SK-N-MC (cell line): ENCODE results near the gene PDSS2.
"Not testable (repeated sequence)": the region's sequence is repeated elsewhere in the genome, so short reads cannot be mapped to it uniquely, and the experiment has no call there.

Experiments used
- DNase-seq: peaks from one replicate; pipeline ENCODE4 v3.0.0-alpha.2; 2011; ENCODE audit warnings: low read depth, low spot score
- H3K27ac ChIP-seq: fragments of 200-600 bp; sonication (generic); 2 replicates; pipeline ENCODE4 v1.5.1; 2016; ENCODE audit warnings: mixed run types
- H3K36me3 ChIP-seq: fragments of 200-600 bp; sonication (generic); 2 replicates; pipeline ENCODE4 v1.6.1; 2017; ENCODE audit warnings: antibody characterized with exemption, low read length, mixed read lengths; ENCODE audit not compliant: insufficient read depth
- H3K4me3 ChIP-seq: fragments of 200-600 bp; sonication (generic); 2 replicates; pipeline ENCODE4 v1.5.1; 2016
- H3K9ac ChIP-seq: fragments of 200-600 bp; sonication (generic); 2 replicates; pipeline ENCODE4 v1.8.0; 2017; ENCODE audit warnings: mixed run types, mixed read lengths; ENCODE audit not compliant: insufficient read length
- H3K9me3 ChIP-seq: fragments of 200-600 bp; sonication (generic); 2 replicates; pipeline ENCODE4 v1.6.1; 2017; ENCODE audit warnings: low read depth, mild to moderate bottlenecking, antibody characterized with exemption, low read length, moderate library complexity, mixed read lengths
- EZH2 ChIP-seq: fragments of 200-600 bp; sonication (generic); IDR thresholded peaks from one replicate; pipeline ENCODE4 v1.6.1; 2017; ENCODE audit warnings: antibody characterized with exemption
- FOXP2 ChIP-seq: optimal IDR thresholded peaks from 2 replicates; pipeline ENCODE3; 2011; ENCODE audit warnings: mild to moderate bottlenecking, moderate library complexity; ENCODE audit not compliant: insufficient read depth; ENCODE audit errors: extremely low read length, control extremely low read depth
- POLR2AphosphoS5 ChIP-seq: IDR thresholded peaks from 2 replicates; pipeline ENCODE4 v1.6.1; 2012; ENCODE audit warnings: mild to moderate bottlenecking, low read depth, low read length, borderline replicate concordance

PDSS2 gene

DNA sequence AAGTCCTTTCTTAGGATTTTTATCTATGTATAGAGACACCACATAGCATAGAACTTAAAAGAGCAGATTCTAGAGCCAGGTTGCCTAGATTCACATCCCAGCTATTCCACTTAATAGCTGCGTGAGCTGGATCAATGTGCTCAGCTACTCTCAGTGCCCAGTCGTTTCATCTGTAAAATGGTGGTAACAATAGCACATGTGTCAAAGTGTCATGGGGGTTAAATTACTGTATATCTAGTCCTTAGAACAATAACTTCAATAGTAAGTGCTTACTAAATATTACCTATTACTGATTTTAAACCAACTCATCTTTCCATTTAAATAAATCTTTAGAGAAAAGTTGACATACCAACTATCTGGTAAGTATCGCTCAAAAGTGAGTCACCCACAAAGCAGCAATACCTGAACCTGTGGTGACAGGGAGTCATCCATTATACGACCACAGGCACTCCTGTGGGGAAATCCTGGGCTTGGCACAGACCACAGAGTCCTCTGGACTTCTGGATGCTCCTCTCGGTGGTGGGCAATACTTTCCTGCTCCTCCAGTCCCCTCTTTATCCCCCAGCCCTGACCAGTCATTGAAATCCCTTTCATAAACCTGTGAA lies 154.8 kb downstream of the PDSS2 start:
- TF ChIP-seq FOXP2 = no peak
- no peak for TF ChIP-seq EZH2
- TF ChIP-seq POLR2AphosphoS5 = no peak
- H3K27ac ChIP-seq = no peak overlapping the region
- no peak for DNase-seq

GRCh38 chr6:107293350-107293749 lies 166.0 kb downstream of the PDSS2 start:
- no peaks in the 10 kb centered on the region for H3K9me3 ChIP-seq
- no peak for DNase-seq
- no peak for TF ChIP-seq EZH2
- no peak for TF ChIP-seq FOXP2
- no peak for TF ChIP-seq POLR2AphosphoS5
- H3K9ac ChIP-seq = no peak overlapping the region
- no peaks in the 10 kb centered on the region for H3K36me3 ChIP-seq
- H3K4me3 ChIP-seq = no peak overlapping the region
- no peak overlapping the region for H3K27ac ChIP-seq

More for the DNA sequence above, 154.8 kb downstream of the PDSS2 start:
- Histone ChIP-seq H3K9ac (no peak overlapping the region), H3K4me3 (no peak overlapping the region), H3K36me3 (no peaks in the 10 kb centered on the region), H3K9me3 (no peaks in the 10 kb centered on the region)

GRCh38 chr6:107292715-107293271 lies 166.6 kb downstream of the PDSS2 start:
- TF ChIP-seq EZH2 (no peak), POLR2AphosphoS5 (no peak), FOXP2 (no peak)
- Histone ChIP-seq H3K4me3 (no peak overlapping the region), H3K9me3 (no peaks in the 10 kb centered on the region), H3K36me3 (no peaks in the 10 kb centered on the region), H3K27ac (no peak overlapping the region), H3K9ac (no peak overlapping the region)
- no peak for DNase-seq

GRCh38 chr6:107290491-107290890 lies 168.9 kb downstream of the PDSS2 start:
- TF ChIP-seq POLR2AphosphoS5 (no peak), EZH2 (no peak), FOXP2 (no peak)
- no peak for DNase-seq
- Histone ChIP-seq H3K9me3 (no peaks in the 10 kb centered on the region), H3K4me3 (no peak overlapping the region), H3K36me3 (no peaks in the 10 kb centered on the region), H3K27ac (no peak overlapping the region), H3K9ac (no peak overlapping the region)

DNA sequence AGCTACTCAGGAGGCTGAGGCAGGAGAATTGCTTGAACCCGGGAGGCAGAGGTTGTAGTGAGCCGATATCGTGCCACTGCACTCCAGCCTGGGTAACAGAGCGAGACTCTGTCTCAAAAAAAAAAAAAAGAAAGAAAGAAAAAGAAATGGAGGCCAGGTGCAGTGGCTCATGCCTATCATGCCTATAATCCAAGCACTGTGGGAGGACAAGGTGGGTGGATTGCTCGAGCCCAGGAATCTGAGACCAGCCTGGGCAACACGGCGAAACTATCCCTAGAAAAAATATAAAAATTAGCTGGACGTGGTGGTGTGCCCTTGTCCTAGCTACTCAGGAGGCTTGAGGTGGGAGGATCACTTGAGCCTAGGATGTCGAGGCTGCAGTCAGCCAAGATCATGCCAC lies 170.1 kb downstream of the PDSS2 start:
- H3K4me3 ChIP-seq, H3K36me3 ChIP-seq, H3K9me3 ChIP-seq, DNase-seq, H3K9ac ChIP-seq, H3K27ac ChIP-seq: not testable (repeated sequence)

DNA sequence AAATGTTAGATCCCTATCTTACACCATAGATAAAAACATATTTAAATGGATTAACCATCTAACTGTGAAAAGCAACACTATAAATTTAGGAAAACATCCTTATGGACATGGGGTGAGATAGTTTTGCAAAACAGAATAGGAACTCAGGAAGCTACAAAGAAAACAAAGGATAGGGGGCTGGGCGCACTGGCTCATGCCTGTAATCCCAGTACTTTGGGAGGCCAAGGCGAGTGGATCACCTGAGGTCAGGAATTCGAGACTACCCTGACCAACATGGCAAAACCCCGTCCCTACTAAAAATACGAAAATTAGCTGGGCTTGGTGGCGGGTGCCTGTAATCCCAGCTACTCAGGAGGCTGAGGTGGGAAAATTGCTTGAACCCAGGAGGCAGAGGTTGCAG lies 173.7 kb downstream of the PDSS2 start:
- H3K27ac ChIP-seq, H3K36me3 ChIP-seq, H3K9me3 ChIP-seq, H3K4me3 ChIP-seq, H3K9ac ChIP-seq, DNase-seq: not testable (repeated sequence)

GRCh38 chr6:107284805-107285204 lies 174.6 kb downstream of the PDSS2 start:
- Histone ChIP-seq H3K36me3 (no peaks in the 10 kb centered on the region), H3K9ac (peak overlapping the region; percentile 22), H3K9me3 (no peaks in the 10 kb centered on the region), H3K27ac (0 out of 2 replicates have a peak overlapping the region, but pooled peaks have one; percentile 21), H3K4me3 (no peak overlapping the region)
- no peak for TF ChIP-seq FOXP2
- TF ChIP-seq POLR2AphosphoS5 = no peak
- TF ChIP-seq EZH2 = no peak
- DNase-seq = no peak

DNA sequence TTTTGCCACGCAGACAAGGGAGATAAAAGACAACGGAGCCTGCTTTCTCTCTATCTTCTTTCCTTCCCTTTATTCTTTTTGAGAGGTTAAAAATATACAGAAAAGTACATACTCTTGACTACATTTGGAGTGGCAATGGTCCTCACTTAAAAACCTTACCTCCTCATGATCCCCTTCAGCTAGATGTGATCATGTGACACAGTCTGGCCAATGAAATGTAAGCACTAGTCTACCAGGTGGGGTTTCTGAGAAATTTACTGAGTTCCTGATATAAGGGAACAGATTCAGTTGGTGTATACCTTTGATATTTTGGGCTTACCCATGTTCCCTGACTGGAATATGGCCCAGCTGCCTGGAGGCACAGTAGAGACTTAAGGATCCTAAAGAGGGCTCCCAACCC lies 178.6 kb downstream of the PDSS2 start:
- TF ChIP-seq FOXP2 = no peak
- no peak for TF ChIP-seq EZH2
- no peak for TF ChIP-seq POLR2AphosphoS5
- no peak for DNase-seq

GRCh38 chr6:107280001-107280400 lies 179.4 kb downstream of the PDSS2 start:
- H3K4me3 ChIP-seq, H3K36me3 ChIP-seq, DNase-seq: not testable (repeated sequence)

More for the DNA sequence above, 178.6 kb downstream of the PDSS2 start:
- Histone ChIP-seq H3K27ac (no peak overlapping the region), H3K36me3 (no peaks in the 10 kb centered on the region), H3K9ac (no peak overlapping the region), H3K9me3 (no peaks in the 10 kb centered on the region), H3K4me3 (no peak overlapping the region)

More at GRCh38 chr6:107280001-107280400, 179.4 kb downstream of the PDSS2 start:
- H3K9ac ChIP-seq, H3K27ac ChIP-seq, H3K9me3 ChIP-seq: not testable (repeated sequence)
